Esophagus squamous epithelium (tissue), 5 donors: ENCODE measurements around the gene ATG10. TPM values are rescaled to one million over a fixed set of nuclear protein-coding genes. Genes with fewer than 3 reads are reported as not detected.
"Not testable (repeated sequence)": the region's sequence is repeated elsewhere in the genome, so short reads cannot be mapped to it uniquely, and the experiment has no call there.

Experiments used
- DNase-seq: peaks from one replicate; lab custom pipeline; 2025; lab: John Stamatoyannopoulos, UW
- H3K27ac ChIP-seq, 4 donors: fragments of 200-600 bp; sonication (generic); one replicate each; pipeline ENCODE4 v1.5.1; 2016 to 2019; ENCODE audit warnings: mild to moderate bottlenecking in 1 of 4
- H3K27me3 ChIP-seq, 4 donors: fragments of 200-600 bp; sonication (generic); 1 replicate in 3 of 4; 2 replicates in 1 of 4; pipeline versions ENCODE4 v1.5.1 to v1.6.0; 2017 to 2021; ENCODE audit warnings: antibody characterized with exemption in 1 of 4
- H3K36me3 ChIP-seq, 3 donors: fragments of 200-600 bp; sonication (generic); one replicate each; pipeline ENCODE4 v1.5.1; 2016 to 2019
- H3K4me1 ChIP-seq, 3 donors: fragments of 200-600 bp; sonication (generic); one replicate each; pipeline ENCODE4 v1.5.1; 2017 to 2019
- H3K4me3 ChIP-seq, 4 donors: fragments of 200-600 bp; sonication (generic); 1 replicate in 3 of 4; 2 replicates in 1 of 4; pipeline ENCODE4 v1.5.1; 2016 to 2019; ENCODE audit warnings: mild to moderate bottlenecking in 2 of 4, moderate library complexity in 1 of 4
- H3K9me3 ChIP-seq, 3 donors: fragments of 200-600 bp; sonication (generic); one replicate each; pipeline ENCODE4 v1.5.1; 2016 to 2019
- CTCF ChIP-seq, 6 experiments: fragments of 450-650 bp in 4 of 6; fragments of 200-600 bp in 2 of 6; sonication (generic) in 2 of 6; IDR thresholded peaks; one replicate each; pipeline ENCODE4 v1.5.1; 2016 to 2019; ENCODE audit warnings: antibody characterized with exemption in 6 of 6, mild to moderate bottlenecking in 4 of 6, moderate library complexity in 4 of 6
- POLR2A ChIP-seq, 4 donors: fragments of 450-650 bp; IDR thresholded peaks; one replicate each; pipeline ENCODE4 v1.6.1; 2017; ENCODE audit warnings: antibody characterized with exemption in 4 of 4, mild to moderate bottlenecking in 4 of 4, moderate library complexity in 3 of 4
- WGBS, 2 donors: methylation state at CpG; one replicate each; pipeline ENCODE4 v1.1.5; 2018; 5-methylcytosine and 5-hydroxymethylcytosine counted together
- intact Hi-C: fragments of 100-400 bp; cut with DNase I; formaldehyde crosslinking; loops from one replicate; pipeline ENCODE4 v1.15.0; 2022
- total RNA-seq, 4 donors: library from RNA; depleted of rRNA; stranded (reverse); fragments of >200 nt; gene quantifications; one replicate each; pipeline ENCODE4 v1.1.0, GENCODE V29; 2016
- donor health status: DM: yes; HTN: yes; CAD: no.

Gene ATG10
- total RNA-seq, 4 donors from 2014 or later, result 3.1 to 7.8 (median 6.1) TPM

GRCh38 chr5:82031220-82032119 is 59.6 kb downstream of the ATG10 start:
- no peaks in the 10 kb centered on the region for H3K9me3 ChIP-seq
- peak overlapping the region in 3 of 4 donors; percentile 11 to 21 (median 20) for H3K27ac ChIP-seq
- intact Hi-C loops, result no loop called here
- no peak overlapping the region for H3K4me3 ChIP-seq
- DNase-seq, result no peak
- 52 to 57% methylated on average over 4 of the region's 4 CpGs for WGBS, 2 donors
- H3K36me3 ChIP-seq, result no peaks in the 10 kb centered on the region
- peaks cover 0 to 29% (median 0%) of the 10 kb centered on the region in 3 donors for H3K4me1 ChIP-seq
- no peaks in the 10 kb centered on the region for H3K27me3 ChIP-seq
- TF ChIP-seq POLR2A (IDR thresholded peaks at IDR 0.05) (no peak), CTCF (IDR thresholded peaks at IDR 0.05) (no peak)

DNA sequence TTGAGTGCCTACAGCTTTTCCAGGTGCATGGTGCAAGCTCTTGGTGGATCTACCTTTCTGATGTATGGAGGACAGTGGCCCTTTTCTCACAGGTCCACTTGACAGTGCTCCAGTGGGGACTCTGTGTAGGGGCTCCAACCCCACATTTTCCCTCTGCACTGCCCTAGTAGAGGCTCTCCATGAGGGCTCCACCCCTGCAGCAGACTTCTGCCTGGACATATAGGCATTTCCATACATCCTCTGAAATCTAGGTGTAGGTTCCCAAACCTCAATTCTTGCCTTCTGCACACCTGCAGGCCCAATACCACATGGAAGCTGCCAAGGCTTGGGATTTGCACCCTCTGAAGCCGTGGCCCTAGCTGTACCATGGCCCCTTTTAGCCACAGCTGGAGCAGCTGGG is 71.1 kb downstream of the ATG10 start:
- DNase-seq, result not testable (repeated sequence)

DNA sequence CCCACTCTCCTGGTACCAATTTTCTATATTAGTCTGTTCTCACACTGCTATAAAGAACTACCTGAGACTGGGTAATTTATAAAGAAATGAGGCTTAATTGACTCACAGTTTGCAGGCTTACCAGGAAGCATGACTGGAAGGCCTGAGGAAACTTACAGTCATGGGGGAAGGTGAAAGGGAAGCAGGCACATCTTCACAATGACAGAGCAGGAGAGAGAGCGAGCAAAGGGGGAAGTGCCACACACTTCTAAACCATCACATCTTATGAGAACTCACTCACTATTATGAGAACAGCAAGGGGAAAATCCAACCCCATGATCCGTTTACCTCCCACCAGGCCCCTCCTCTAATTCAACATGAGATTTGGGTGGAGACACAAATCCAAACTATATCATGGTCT is 72.2 kb downstream of the ATG10 start:
- no peak overlapping the region for H3K4me3 ChIP-seq
- TF ChIP-seq POLR2A (IDR thresholded peaks at IDR 0.05) (no peak), CTCF (IDR thresholded peaks at IDR 0.05) (no peak)
- H3K4me1 ChIP-seq, result peaks cover 0 to 16% (median 11%) of the 10 kb centered on the region in 3 donors
- no peak for DNase-seq
- H3K36me3 ChIP-seq, result peaks cover 0 to 3% (median 0%) of the 10 kb centered on the region in 3 donors
- 81 to 84% methylated on average over 2 of the region's 2 CpGs for WGBS, 2 donors
- H3K27me3 ChIP-seq, result no peaks in the 10 kb centered on the region
- intact Hi-C loops, result no loop called here
- peaks cover 0 to 8% (median 4%) of the 10 kb centered on the region in 3 donors for H3K9me3 ChIP-seq
- H3K27ac ChIP-seq, result no peak overlapping the region

More for the DNA sequence above, 71.1 kb downstream of the ATG10 start:
- H3K4me3 ChIP-seq, intact Hi-C loops, H3K27ac ChIP-seq, H3K36me3 ChIP-seq, H3K9me3 ChIP-seq, H3K27me3 ChIP-seq: not testable (repeated sequence)
- WGBS, 2 donors, result 80% methylated on average over 1 of the region's 1 CpG; no CpG with 5 or more reads in 1 of the 2 donors
- peaks cover 0 to 16% (median 11%) of the 10 kb centered on the region in 3 donors for H3K4me1 ChIP-seq

DNA sequence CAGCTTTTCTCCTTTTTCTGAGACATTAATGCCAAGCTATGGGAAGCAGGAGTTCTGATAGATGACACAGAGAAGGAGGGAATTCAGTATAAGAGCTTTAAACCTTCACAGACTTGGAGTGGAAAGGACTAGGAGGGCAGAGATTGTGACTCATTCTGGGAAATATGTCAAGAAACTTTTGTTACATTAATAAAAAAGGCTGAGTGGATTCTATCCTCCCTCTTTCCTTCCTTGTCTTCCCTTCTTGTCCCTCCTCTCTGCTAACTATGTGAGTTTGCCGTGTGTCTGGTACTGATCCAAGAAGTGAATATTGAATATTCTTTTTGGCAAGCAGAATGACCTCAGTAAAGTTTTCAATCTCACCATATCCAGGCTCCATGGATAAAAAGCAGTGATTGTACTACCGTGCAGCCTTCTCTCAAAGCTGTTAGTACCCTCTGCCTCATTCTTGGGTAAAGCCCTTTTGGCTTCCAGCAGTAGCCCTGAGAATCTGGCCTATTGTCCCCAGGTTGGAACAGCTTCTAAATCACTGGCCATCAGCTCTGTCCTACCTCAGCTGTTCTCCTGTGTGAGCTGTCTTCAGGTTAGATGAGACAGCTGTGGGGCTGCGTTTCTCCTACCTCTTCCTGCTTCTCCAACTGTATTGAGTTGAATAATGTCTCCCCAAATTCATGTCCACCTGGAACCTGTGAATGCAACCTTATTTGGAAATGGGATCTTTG is 73.9 kb downstream of the ATG10 start:
- 27 to 58% methylated on average over 3 of the region's 3 CpGs for WGBS, 2 donors
- DNase-seq, result no peak
- no peaks in the 10 kb centered on the region for H3K27me3 ChIP-seq
- peaks cover 0 to 16% (median 11%) of the 10 kb centered on the region in 3 donors for H3K4me1 ChIP-seq
- peak overlapping the region in 3 of 4 donors; percentile 5 to 34 (median 17) for H3K27ac ChIP-seq
- TF ChIP-seq POLR2A (IDR thresholded peaks at IDR 0.05), result no peak
- TF ChIP-seq CTCF (IDR thresholded peaks at IDR 0.05), result no peak
- peaks cover 0 to 8% (median 4%) of the 10 kb centered on the region in 3 donors for H3K9me3 ChIP-seq
- intact Hi-C loops, result no loop called here
- no peak overlapping the region for H3K4me3 ChIP-seq
- H3K36me3 ChIP-seq, result peaks cover 0 to 3% (median 0%) of the 10 kb centered on the region in 3 donors

DNA sequence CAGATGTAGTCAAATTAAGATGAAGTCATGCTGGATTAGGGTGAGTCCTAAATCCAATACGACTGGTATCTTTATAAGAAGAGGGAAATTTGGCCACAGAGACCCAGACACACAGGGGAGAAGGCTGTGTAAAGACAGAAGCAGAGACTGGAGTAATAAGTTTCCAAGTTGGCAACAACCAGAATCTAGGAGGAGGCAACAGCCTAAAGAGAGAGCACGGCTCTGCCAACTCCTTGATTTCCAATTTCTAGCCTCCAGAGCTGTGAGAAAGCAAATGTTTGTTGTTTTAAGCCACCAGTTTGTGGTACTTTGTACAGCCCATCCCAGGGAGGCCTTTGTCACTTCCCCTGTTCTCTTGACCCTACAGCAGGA is 74.4 kb downstream of the ATG10 start:
- no peak overlapping the region for H3K4me3 ChIP-seq
- 21 to 39% methylated on average over 2 of the region's 2 CpGs for WGBS, 2 donors
- H3K27ac ChIP-seq, result peak overlapping the region in 2 of 4 donors; percentile 17 to 34
- peaks cover 0 to 3% (median 0%) of the 10 kb centered on the region in 3 donors for H3K36me3 ChIP-seq
- intact Hi-C loops, result no loop called here
- no peak for DNase-seq
- peaks cover 0 to 16% (median 11%) of the 10 kb centered on the region in 3 donors for H3K4me1 ChIP-seq
- no peak for TF ChIP-seq POLR2A (IDR thresholded peaks at IDR 0.05)
- TF ChIP-seq CTCF (IDR thresholded peaks at IDR 0.05), result no peak
- H3K9me3 ChIP-seq, result peaks cover 0 to 8% (median 4%) of the 10 kb centered on the region in 3 donors
- H3K27me3 ChIP-seq, result no peaks in the 10 kb centered on the region
